Natural killer cell (primary cell): ENCODE results near the gene RCCD1. TPM values are rescaled to one million over a fixed set of nuclear protein-coding genes. Genes with fewer than 3 reads are reported as not detected.

Experiments used
- ATAC-seq, 3 donors: fragments of 150-1000 bp in 2 of 3; fragments of 200-7000 bp in 1 of 3; cut with Tn5 transposase; 1 replicate in 1 of 3; 2 replicates in 2 of 3; pipeline ENCODE4 v1.10.0; 2021; ENCODE audit warnings: mild to moderate bottlenecking in 2 of 3, moderate library complexity in 2 of 3
- DNase-seq, 2 donors: peaks; one replicate each; pipeline versions ENCODE4 v3.0.0 to v3.0.0-alpha.2; 2013 to 2021; ENCODE audit warnings: mixed read lengths in 1 of 2
- H3K27ac ChIP-seq: one replicate; pipeline ENCODE4 v1.5.1; 2013; ENCODE audit warnings: mild to moderate bottlenecking, low read length
- H3K27me3 ChIP-seq: one replicate; pipeline ENCODE4 v1.6.1; 2013; ENCODE audit warnings: low read length; ENCODE audit not compliant: control insufficient read depth, insufficient read depth
- H3K36me3 ChIP-seq: one replicate; pipeline ENCODE4 v1.6.1; 2013; ENCODE audit warnings: low read length; ENCODE audit not compliant: control insufficient read depth, insufficient read depth
- H3K4me1 ChIP-seq: one replicate; pipeline ENCODE4 v1.6.1; 2013; ENCODE audit warnings: low read length; ENCODE audit not compliant: control insufficient read depth, insufficient read depth
- H3K4me3 ChIP-seq: one replicate; pipeline ENCODE4 v1.5.1; 2013; ENCODE audit warnings: low read length
- H3K9me3 ChIP-seq: one replicate; pipeline ENCODE4 v1.6.1; 2013; ENCODE audit warnings: low read length; ENCODE audit not compliant: control insufficient read depth, insufficient read depth
- H3K27ac Mint-ChIP-seq, 2 donors: one replicate each; pipeline ENCODE4 v1.8.0; 2022; ENCODE audit warnings: mild to moderate bottlenecking in 2 of 2, mixed read lengths in 2 of 2, moderate library complexity in 1 of 2
- H3K27me3 Mint-ChIP-seq, 2 donors: one replicate each; pipeline ENCODE4 v1.8.0; 2022; ENCODE audit warnings: low read depth in 2 of 2, mixed read lengths in 2 of 2
- H3K36me3 Mint-ChIP-seq: one replicate; pipeline ENCODE4 v1.8.0; 2022; ENCODE audit warnings: mixed read lengths
- H3K4me1 Mint-ChIP-seq, 2 donors: one replicate each; pipeline ENCODE4 v1.8.0; 2022; ENCODE audit warnings: mixed read lengths in 2 of 2
- H3K4me3 Mint-ChIP-seq: one replicate; pipeline ENCODE4 v1.8.0; 2022; ENCODE audit warnings: mild to moderate bottlenecking, moderate library complexity, mixed read lengths
- H3K9me3 Mint-ChIP-seq, 2 donors: one replicate each; pipeline ENCODE4 v1.8.0; 2022; ENCODE audit warnings: mixed read lengths in 2 of 2
- CTCF ChIP-seq: fragments of 200-600 bp; IDR thresholded peaks from one replicate; pipeline ENCODE4 v1.8.0; 2022; ENCODE audit warnings: antibody characterized with exemption
- WGBS: methylation state at CpG from one replicate; pipeline ENCODE4 v1.1.7; 2013; ENCODE audit warnings: missing lambda C conversion rate; ENCODE audit not compliant: insufficient coverage; 5-methylcytosine and 5-hydroxymethylcytosine counted together
- intact Hi-C: fragments of 100-400 bp; cut with micrococcal nuclease; formaldehyde crosslinking; loops from one replicate; pipeline ENCODE4 v1.14.2; 2022
- total RNA-seq, 4 donors: library from RNA; stranded (reverse); fragments of 120-200 nt in 1 of 4; gene quantifications; one replicate each; pipeline versions ENCODE4 v1.2.3 to v1.2.4, GENCODE V29; 2013 to 2022

Gene RCCD1
- total RNA-seq, 3 donors from 2014 or later (not counting 1 experiment from before 2014, with no cell fraction given) = 4.2 to 5.4 (median 5.1) TPM

DNA sequence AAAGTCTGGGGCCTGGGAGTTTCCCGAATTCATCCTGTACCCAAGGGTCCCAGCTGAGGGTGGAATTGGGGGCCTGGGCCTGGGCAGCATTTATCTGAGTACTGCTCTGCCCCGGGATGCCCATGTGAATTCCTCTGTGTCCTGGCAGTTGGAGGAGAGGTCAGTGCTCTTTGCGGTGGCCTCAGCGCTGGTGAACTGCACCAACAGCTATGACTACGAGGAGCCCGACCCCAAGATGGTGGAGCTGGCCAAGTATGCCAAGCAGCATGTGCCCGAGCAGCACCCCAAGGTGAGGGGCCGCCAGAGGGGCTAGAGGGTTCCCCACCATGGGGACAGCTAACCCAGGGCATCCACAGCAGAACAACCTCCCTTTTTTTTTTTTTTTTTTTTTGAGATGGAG lies 6.2 kb upstream of the RCCD1 start:
- H3K36me3 Mint-ChIP-seq = no peaks in the 10 kb centered on the region

GRCh38 chr15:90949979-90950675 lies 4.6 kb upstream of the RCCD1 start:
- Histone ChIP-seq H3K27ac (no peak overlapping the region), H3K27me3 (no peaks in the 10 kb centered on the region), H3K36me3 (peaks cover 63% of the 10 kb centered on the region), H3K9me3 (no peaks in the 10 kb centered on the region), H3K4me1 (peaks cover 6% of the 10 kb centered on the region), H3K4me3 (no peak overlapping the region)
- Mint-ChIP-seq H3K9me3 (no peaks in the 10 kb centered on the region), H3K27me3 (no peaks in the 10 kb centered on the region), H3K36me3 (no peaks in the 10 kb centered on the region), H3K4me1 (peaks cover 0 to 7% of the 10 kb centered on the region in 2 donors), H3K27ac (no peak overlapping the region), H3K4me3 (no peak overlapping the region)
- intact Hi-C loops = no loop called here
- no peak for ATAC-seq
- TF ChIP-seq CTCF = no peak
- DNase-seq = no peak
- WGBS = 98% methylated on average over 23 of the region's 23 CpGs

More for the DNA sequence above, 6.2 kb upstream of the RCCD1 start:
- Mint-ChIP-seq H3K4me3 (no peak overlapping the region), H3K9me3 (no peaks in the 10 kb centered on the region), H3K4me1 (no peaks in the 10 kb centered on the region), H3K27me3 (no peaks in the 10 kb centered on the region), H3K27ac (no peak overlapping the region)
- no peak for TF ChIP-seq CTCF
- Histone ChIP-seq H3K27ac (no peak overlapping the region), H3K4me1 (no peaks in the 10 kb centered on the region), H3K36me3 (peaks cover 72% of the 10 kb centered on the region), H3K9me3 (no peaks in the 10 kb centered on the region), H3K4me3 (no peak overlapping the region), H3K27me3 (no peaks in the 10 kb centered on the region)
- ATAC-seq = no peak
- no peak for DNase-seq
- WGBS = 90% methylated on average over 8 of the region's 8 CpGs
- intact Hi-C loops = no loop called here

DNA sequence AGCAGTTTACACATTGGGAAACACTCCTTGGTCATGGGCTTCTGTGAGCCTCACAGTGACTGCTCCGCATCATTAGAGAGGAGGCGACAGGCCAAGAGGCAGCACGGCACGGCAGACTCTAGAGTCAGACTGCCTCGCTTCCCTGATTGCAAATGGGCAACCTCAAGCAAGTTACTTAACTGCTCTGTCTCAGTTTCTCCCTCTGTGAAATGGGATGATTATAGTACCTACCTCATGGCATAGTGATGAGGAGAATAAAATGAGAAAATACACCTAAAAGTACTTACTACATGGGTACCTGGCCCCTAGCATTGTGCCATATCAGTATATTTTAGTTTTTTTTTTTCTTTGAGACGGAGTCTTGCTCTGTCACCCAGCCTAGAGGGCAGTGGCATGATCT lies 4.0 kb upstream of the RCCD1 start:
- TF ChIP-seq CTCF = no peak
- Mint-ChIP-seq H3K27me3 (no peaks in the 10 kb centered on the region), H3K9me3 (no peaks in the 10 kb centered on the region), H3K4me3 (no peak overlapping the region), H3K4me1 (peaks cover 0 to 10% of the 10 kb centered on the region in 2 donors), H3K36me3 (no peaks in the 10 kb centered on the region), H3K27ac (no peak overlapping the region)
- intact Hi-C loops = no loop called here
- H3K4me1 ChIP-seq = peaks cover 11% of the 10 kb centered on the region
- H3K36me3 ChIP-seq = peaks cover 61% of the 10 kb centered on the region
- no peak overlapping the region for H3K27ac ChIP-seq
- no peaks in the 10 kb centered on the region for H3K27me3 ChIP-seq
- H3K4me3 ChIP-seq = no peak overlapping the region
- H3K9me3 ChIP-seq = no peaks in the 10 kb centered on the region
- ATAC-seq (no peak), DNase-seq (no peak)
- over 99% methylated on average over 6 of the region's 6 CpGs for WGBS
